PC-9 (cell line): ENCODE measurements around the gene GPBP1.

Experiments used
- EZH2 ChIP-seq: fragments of 200-600 bp; sonication (generic); IDR thresholded peaks from 2 replicates; pipeline ENCODE4 v1.8.0; 2017; ENCODE audit warnings: antibody characterized with exemption, low read depth
- TF ChIP-seq, protein P1 (sequence below): fragments of 200-600 bp; sonication (generic); conservative IDR thresholded peaks from 2 replicates; pipeline ENCODE4 v1.6.1; 2017; ENCODE audit warnings: mixed run types, antibody characterized with exemption, mild to moderate bottlenecking, moderate library complexity

GRCh38 chr5:57189515-57189914 is 15.7 kb downstream of the GPBP1 start:
- TF ChIP-seq, protein P1, sequence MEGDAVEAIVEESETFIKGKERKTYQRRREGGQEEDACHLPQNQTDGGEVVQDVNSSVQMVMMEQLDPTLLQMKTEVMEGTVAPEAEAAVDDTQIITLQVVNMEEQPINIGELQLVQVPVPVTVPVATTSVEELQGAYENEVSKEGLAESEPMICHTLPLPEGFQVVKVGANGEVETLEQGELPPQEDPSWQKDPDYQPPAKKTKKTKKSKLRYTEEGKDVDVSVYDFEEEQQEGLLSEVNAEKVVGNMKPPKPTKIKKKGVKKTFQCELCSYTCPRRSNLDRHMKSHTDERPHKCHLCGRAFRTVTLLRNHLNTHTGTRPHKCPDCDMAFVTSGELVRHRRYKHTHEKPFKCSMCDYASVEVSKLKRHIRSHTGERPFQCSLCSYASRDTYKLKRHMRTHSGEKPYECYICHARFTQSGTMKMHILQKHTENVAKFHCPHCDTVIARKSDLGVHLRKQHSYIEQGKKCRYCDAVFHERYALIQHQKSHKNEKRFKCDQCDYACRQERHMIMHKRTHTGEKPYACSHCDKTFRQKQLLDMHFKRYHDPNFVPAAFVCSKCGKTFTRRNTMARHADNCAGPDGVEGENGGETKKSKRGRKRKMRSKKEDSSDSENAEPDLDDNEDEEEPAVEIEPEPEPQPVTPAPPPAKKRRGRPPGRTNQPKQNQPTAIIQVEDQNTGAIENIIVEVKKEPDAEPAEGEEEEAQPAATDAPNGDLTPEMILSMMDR, result no peak
- TF ChIP-seq EZH2, result no peak
